Parathyroid adenoma (tissue), 2 donors: ENCODE data around the gene HLA-DRB1.
"Not testable (repeated sequence)": the region's sequence is repeated elsewhere in the genome, so short reads cannot be mapped to it uniquely, and the experiment has no call there.

Experiments
- H2AFZ ChIP-seq: fragments of 300-600 bp; sonication (generic); one replicate; pipeline ENCODE4 v1.7.0; 2017; ENCODE audit warnings: antibody characterized with exemption, mild to moderate bottlenecking
- H3K27ac ChIP-seq: fragments of 300-600 bp; sonication (generic); one replicate; pipeline ENCODE4 v1.7.0; 2017
- H3K27me3 ChIP-seq: fragments of 300-600 bp; sonication (generic); one replicate; pipeline ENCODE4 v1.7.0; 2017; ENCODE audit warnings: low read length; ENCODE audit not compliant: control insufficient read depth, insufficient read depth
- H3K36me3 ChIP-seq: fragments of 300-600 bp; sonication (generic); one replicate; pipeline ENCODE4 v1.7.0; 2017; ENCODE audit warnings: low read length; ENCODE audit not compliant: control insufficient read depth, insufficient read depth
- H3K4me1 ChIP-seq: fragments of 300-600 bp; sonication (generic); one replicate; pipeline ENCODE4 v1.7.0; 2017; ENCODE audit warnings: control low read depth
- H3K4me2 ChIP-seq: fragments of 300-600 bp; sonication (generic); one replicate; pipeline ENCODE4 v1.7.0; 2017; ENCODE audit warnings: low read length
- H3K4me3 ChIP-seq: fragments of 300-600 bp; sonication (generic); one replicate; pipeline ENCODE4 v1.7.0; 2017; ENCODE audit warnings: low read depth, low read length
- H3K79me2 ChIP-seq: fragments of 300-600 bp; sonication (generic); one replicate; pipeline ENCODE4 v1.7.0; 2017; ENCODE audit warnings: control low read depth
- H3K9ac ChIP-seq: fragments of 300-600 bp; sonication (generic); one replicate; pipeline ENCODE4 v1.7.0; 2017; ENCODE audit warnings: mild to moderate bottlenecking
- H3K9me3 ChIP-seq: fragments of 300-600 bp; sonication (generic); one replicate; pipeline ENCODE4 v1.7.0; 2017; ENCODE audit warnings: low read length; ENCODE audit not compliant: control insufficient read depth
- CTCF ChIP-seq: fragments of 300-600 bp; sonication (generic); IDR thresholded peaks from one replicate; pipeline ENCODE4 v1.7.0; 2017; ENCODE audit warnings: antibody characterized with exemption, mild to moderate bottlenecking
- donor health status: primary hyperparathyroidism.

The HLA-DRB1 gene

GRCh38 chr6:32580593-32580992 lies 9.1 kb downstream of the HLA-DRB1 start:
- Histone ChIP-seq H3K79me2 (no peaks in the 10 kb centered on the region), H3K36me3 (no peaks in the 10 kb centered on the region), H3K9ac (no peak overlapping the region), H2AFZ (no peak overlapping the region), H3K4me1 (no peaks in the 10 kb centered on the region), H3K4me3 (no peak overlapping the region), H3K27ac (no peak overlapping the region), H3K9me3 (no peaks in the 10 kb centered on the region), H3K27me3 (no peaks in the 10 kb centered on the region), H3K4me2 (no peak overlapping the region)
- no peak for TF ChIP-seq CTCF

GRCh38 chr6:32578962-32579361 lies 10.7 kb downstream of the HLA-DRB1 start:
- Histone ChIP-seq H3K36me3 (no peaks in the 10 kb centered on the region), H3K4me3 (no peak overlapping the region), H3K4me2 (no peak overlapping the region), H2AFZ (no peak overlapping the region), H3K9me3 (no peaks in the 10 kb centered on the region), H3K9ac (no peak overlapping the region), H3K4me1 (no peaks in the 10 kb centered on the region), H3K27me3 (no peaks in the 10 kb centered on the region), H3K79me2 (no peaks in the 10 kb centered on the region), H3K27ac (no peak overlapping the region)
- no peak for TF ChIP-seq CTCF

GRCh38 chr6:32577493-32577892 lies 12.2 kb downstream of the HLA-DRB1 start:
- not testable (repeated sequence) for H3K4me1 ChIP-seq, H2AFZ ChIP-seq, H3K36me3 ChIP-seq, H3K9ac ChIP-seq, H3K9me3 ChIP-seq, H3K79me2 ChIP-seq, H3K4me3 ChIP-seq, H3K27ac ChIP-seq, H3K27me3 ChIP-seq, H3K4me2 ChIP-seq

- no peaks in the 10 kb centered on the region for H3K36me3 ChIP-seq
- H3K27me3 ChIP-seq = no peaks in the 10 kb centered on the region
- no peaks in the 10 kb centered on the region for H3K9me3 ChIP-seq
- H2AFZ ChIP-seq = no peak overlapping the region
- H3K4me3 ChIP-seq = no peak overlapping the region
- H3K27ac ChIP-seq = no peak overlapping the region
- no peak overlapping the region for H3K4me2 ChIP-seq
- no peaks in the 10 kb centered on the region for H3K79me2 ChIP-seq
- no peak overlapping the region for H3K9ac ChIP-seq
- H3K4me1 ChIP-seq = no peaks in the 10 kb centered on the region
- no peak for TF ChIP-seq CTCF
Observed at GRCh38 chr6:32576250-32576649, 13.4 kb downstream of the HLA-DRB1 start.

- no peaks in the 10 kb centered on the region for H3K4me1 ChIP-seq
- H3K4me3 ChIP-seq = no peak overlapping the region
- H3K9ac ChIP-seq = no peak overlapping the region
- no peaks in the 10 kb centered on the region for H3K79me2 ChIP-seq
- no peak for TF ChIP-seq CTCF
- no peak overlapping the region for H2AFZ ChIP-seq
- no peak overlapping the region for H3K27ac ChIP-seq
- no peaks in the 10 kb centered on the region for H3K27me3 ChIP-seq
- H3K4me2 ChIP-seq = no peak overlapping the region
- H3K9me3 ChIP-seq = no peaks in the 10 kb centered on the region
- H3K36me3 ChIP-seq = no peaks in the 10 kb centered on the region
Observed at GRCh38 chr6:32570363-32570905, 19.2 kb downstream of the HLA-DRB1 start.
